Keratinocyte (primary cell): ENCODE measurements around the gene PLB1. TPM values are rescaled to one million over a fixed set of nuclear protein-coding genes. Genes with fewer than 3 reads are reported as not detected.

Experiments
- DNase-seq: peaks from one replicate; pipeline ENCODE4 v3.0.0-alpha.2; 2011; ENCODE audit warnings: low read depth, missing footprints, low spot score
- FAIRE-seq: peaks from 2 replicates; lab custom pipeline; 2011; peaks lifted over from hg19 to GRCh38; lab: Jason Lieb, UNC
- H2AFZ ChIP-seq: 2 replicates; pipeline ENCODE4 v1.6.0; 2012; ENCODE audit warnings: low read length, control low read depth, inconsistent platforms; ENCODE audit not compliant: control insufficient read depth
- H3K27ac ChIP-seq: 2 replicates; pipeline ENCODE4 v1.5.1; 2011; ENCODE audit warnings: low read length; ENCODE audit not compliant: control insufficient read depth, insufficient read depth
- H3K27me3 ChIP-seq: 3 replicates; pipeline ENCODE4 v1.6.0; 2011; ENCODE audit warnings: low read length; ENCODE audit not compliant: control insufficient read depth, insufficient read depth; ENCODE audit errors: extremely low read depth
- H3K36me3 ChIP-seq, 2 experiments: 2 replicates in 1 of 2; 3 replicates in 1 of 2; pipeline ENCODE4 v1.5.1; 2011; ENCODE audit warnings: low read length in 2 of 2, mild to moderate bottlenecking in 1 of 2; ENCODE audit not compliant: control insufficient read depth in 2 of 2, insufficient read depth in 2 of 2; ENCODE audit errors: extremely low read depth in 1 of 2
- H3K4me1 ChIP-seq: 3 replicates; pipeline ENCODE4 v1.5.1; 2011; ENCODE audit warnings: low read length; ENCODE audit not compliant: control insufficient read depth, insufficient read depth; ENCODE audit errors: extremely low read depth
- H3K4me2 ChIP-seq: 3 replicates; pipeline ENCODE4 v1.6.0; 2011; ENCODE audit warnings: low read depth, low read length; ENCODE audit not compliant: control insufficient read depth, insufficient read depth; ENCODE audit errors: extremely low read depth
- H3K4me3 ChIP-seq, 3 experiments: fragments of 200-600 bp in 1 of 3; sonication (generic) in 1 of 3; 2 replicates in 2 of 3; 3 replicates in 1 of 3; pipeline ENCODE4 v1.5.1; 2011 to 2016; ENCODE audit warnings: low read length in 3 of 3, mild to moderate bottlenecking in 3 of 3, control low read depth in 2 of 3, inconsistent platforms in 1 of 3, low read depth in 1 of 3, mixed read lengths in 1 of 3, mixed run types in 1 of 3, moderate library complexity in 1 of 3; ENCODE audit not compliant: control insufficient read depth in 2 of 3, insufficient read depth in 2 of 3; ENCODE audit errors: extremely low read depth in 1 of 3
- H3K79me2 ChIP-seq: 2 replicates; pipeline ENCODE4 v1.6.0; 2012; ENCODE audit warnings: low read length; ENCODE audit not compliant: control insufficient read depth, insufficient read depth
- H3K9ac ChIP-seq: 3 replicates; pipeline ENCODE4 v1.6.0; 2011; ENCODE audit warnings: low read length; ENCODE audit not compliant: control insufficient read depth, insufficient read depth; ENCODE audit errors: extremely low read depth
- H3K9me1 ChIP-seq: 3 replicates; pipeline ENCODE4 v1.6.0; 2011; ENCODE audit warnings: low read length; ENCODE audit not compliant: control insufficient read depth, insufficient read depth; ENCODE audit errors: extremely low read depth
- H3K9me3 ChIP-seq: 2 replicates; pipeline ENCODE4 v1.5.1; 2012; ENCODE audit warnings: low read depth, low read length; ENCODE audit not compliant: control insufficient read depth
- H4K20me1 ChIP-seq: 3 replicates; pipeline ENCODE4 v1.6.0; 2011; ENCODE audit warnings: low read length; ENCODE audit not compliant: control insufficient read depth, insufficient read depth; ENCODE audit errors: extremely low read depth
- CTCF ChIP-seq, 3 experiments: IDR thresholded peaks in 1 of 3; conservative IDR thresholded peaks in 1 of 3; optimal IDR thresholded peaks in 1 of 3; 2 replicates in 2 of 3; 3 replicates in 1 of 3; pipeline versions ENCODE3 to v1.5.1; 2011; ENCODE audit warnings: low read length in 3 of 3, mild to moderate bottlenecking in 3 of 3, moderate library complexity in 2 of 3, control low read depth in 1 of 3, inconsistent platforms in 1 of 3; ENCODE audit not compliant: insufficient read depth in 2 of 3; ENCODE audit errors: extremely low read depth in 1 of 3
- EZH2 ChIP-seq: IDR thresholded peaks from one replicate; pipeline ENCODE4 v1.6.1; 2012; ENCODE audit warnings: inconsistent platforms, mild to moderate bottlenecking, low read length, moderate library complexity
- dilution Hi-C: fragments of 300-500 bp; cut with MboI; formaldehyde crosslinking; loops from one replicate; pipeline ENCODE4 v1.7.0; 2020; ENCODE audit warnings: low sequenced_read_pairs; ENCODE audit not compliant: extremely low pct_ligation_motif_present
- polyA plus RNA-seq, 5 experiments: library from polyadenylated mRNA; depleted of rRNA in 3 of 5; stranded (reverse) in 3 of 5; stranded (forward) in 1 of 5; unstranded in 1 of 5; fragments of >200 nt; gene quantifications; 1 replicate in 1 of 5; 2 replicates in 3 of 5; 3 replicates in 1 of 5; pipeline versions ENCODE4 v1.2.1 to v1.2.3, GENCODE V29; 2011 to 2012; ENCODE audit warnings: missing spikeins in 2 of 5, low read depth in 1 of 5, low replicate concordance in 1 of 5

Gene PLB1
- polyA plus RNA-seq, 1 donor (not counting 4 experiments of a cell fraction or from before 2014, with no cell fraction given) = 6.7 TPM

DNA sequence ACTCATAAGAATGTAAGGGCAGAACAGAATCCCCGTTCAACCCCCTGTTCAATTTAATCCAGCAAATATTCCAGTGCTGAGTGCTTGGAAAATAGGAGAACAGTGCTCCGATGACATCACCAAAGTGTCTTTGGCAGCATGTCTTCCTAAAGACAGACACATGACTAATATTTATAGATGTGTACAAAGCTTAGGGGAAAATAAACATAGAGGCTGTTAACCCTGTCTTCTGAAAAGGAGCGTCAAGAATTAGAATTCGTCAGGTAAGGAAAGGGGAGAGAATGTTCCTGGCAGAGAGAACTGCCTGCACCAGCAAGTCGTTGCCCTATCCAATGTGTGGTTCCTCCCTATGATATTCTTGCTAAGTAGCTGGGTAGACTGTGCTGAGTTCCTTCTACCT is 72.7 kb downstream of the PLB1 start:
- peak overlapping the region; percentile 25 for H3K4me2 ChIP-seq
- no peaks in the 10 kb centered on the region for H3K27me3 ChIP-seq
- peaks cover 2% of the 10 kb centered on the region for H3K9me3 ChIP-seq
- H4K20me1 ChIP-seq = no peaks in the 10 kb centered on the region
- no peak overlapping the region for H3K27ac ChIP-seq
- H3K4me3 ChIP-seq = no peak overlapping the region
- H3K9ac ChIP-seq = no peak overlapping the region
- peak overlapping the region; percentile 42 for H2AFZ ChIP-seq
- dilution Hi-C loops = no loop called here
- H3K79me2 ChIP-seq = no peaks in the 10 kb centered on the region
- TF ChIP-seq EZH2 (no peak), CTCF (optimal IDR thresholded peaks at IDR 0.05 in 1 of 3, IDR thresholded peaks at IDR 0.05 in 1 of 3, conservative IDR thresholded peaks at IDR 0.05 in 1 of 3; ENCODE audit: extremely low read depth in 1 of 3, insufficient read depth in 2 of 3, low read length in 3 of 3) (no peak)
- peaks cover 0 to 2% of the 10 kb centered on the region in 2 experiments for H3K36me3 ChIP-seq
- H3K9me1 ChIP-seq = no peaks in the 10 kb centered on the region
- H3K4me1 ChIP-seq = peaks cover 35% of the 10 kb centered on the region
- no peak for FAIRE-seq
- no peak for DNase-seq

- Histone ChIP-seq H3K9me1 (no peaks in the 10 kb centered on the region), H3K79me2 (no peaks in the 10 kb centered on the region), H3K4me2 (no peak overlapping the region), H3K9me3 (peaks cover 2% of the 10 kb centered on the region), H3K4me1 (peaks cover 23% of the 10 kb centered on the region), H3K36me3 (peaks cover 0 to 2% of the 10 kb centered on the region in 2 experiments), H3K27me3 (no peaks in the 10 kb centered on the region), H3K9ac (no peak overlapping the region), H3K27ac (no peak overlapping the region), H2AFZ (no peak overlapping the region), H4K20me1 (no peaks in the 10 kb centered on the region), H3K4me3 (no peak overlapping the region)
- FAIRE-seq = no peak
- no peak for DNase-seq
- dilution Hi-C loops = no loop called here
- no peak for TF ChIP-seq EZH2
- TF ChIP-seq CTCF (optimal IDR thresholded peaks at IDR 0.05 in 1 of 3, IDR thresholded peaks at IDR 0.05 in 1 of 3, conservative IDR thresholded peaks at IDR 0.05 in 1 of 3; ENCODE audit: extremely low read depth in 1 of 3, insufficient read depth in 2 of 3, low read length in 3 of 3) = no peak
These were observed 74.6 kb downstream of the PLB1 start for GRCh38 chr2:28570431-28570830.
